ENCODE measurements around the gene ESRP2. TPM values are rescaled to one million over a fixed set of nuclear protein-coding genes. Genes with fewer than 3 reads are reported as not detected.

The ESRP2 gene
- total RNA-seq, 1 experiment from 2014 or later = 27.0 TPM

- Histone ChIP-seq H3K27me3 (ENCODE audit: control insufficient read depth, insufficient read depth, low read length) (no peaks in the 10 kb centered on the region), H3K4me1 (ENCODE audit: control insufficient read depth, insufficient read depth, low read length) (peaks cover 8% of the 10 kb centered on the region), H3K4me3 (ENCODE audit: low read depth in 2 of 2, low read length in 2 of 2) (peak overlapping the region; percentile 62 to 76), H3K9me3 (ENCODE audit: control insufficient read depth, insufficient read depth, low read depth, low read length) (no peaks in the 10 kb centered on the region), H3K27ac (ENCODE audit: low read length) (peak overlapping the region; percentile 94), H3K36me3 (ENCODE audit: control insufficient read depth, insufficient read depth, low read length) (no peaks in the 10 kb centered on the region; the same call in 1 of the 2 replicates)
- peak; percentile 85 for ATAC-seq
- ChIA-PET POLR2A (interaction anchor here (0.6 kb wide), 1 partner anchor 37 kb away, joined by 3 read pairs; no protein-coding TSS in a partner anchor), CTCF (interaction anchor here (0.6 to 1.4 kb wide), 2 partner anchors 27 to 31 kb away, joined by 3 to 9 read pairs; partner anchors contain the start of gene SLC7A6)
- in situ Hi-C loops (cut with HindIII; ENCODE audit: low pct_unique_long_range_greater_than_20kb, low sequenced_read_pairs) = no loop called here
- intact Hi-C loops (cut with micrococcal nuclease; ENCODE audit: unreplicated experiment) = no loop called here
- no TSS peak for BruUV-seq (replicated peaks)
- TF ChIP-seq CTCF (IDR thresholded peaks at IDR 0.05) (no peak), POLR2AphosphoS5 (IDR thresholded peaks at IDR 0.05; ENCODE audit: low read depth, low read length) (peak; percentile 96), SIN3A (IDR thresholded peaks at IDR 0.05; ENCODE audit: borderline replicate concordance, insufficient read depth, low read depth, low read length) (peak; percentile 64; the same call in 1 of the 2 replicates), TCF7L2 (IDR thresholded peaks at IDR 0.05; ENCODE audit: low read depth, low read length) (no peak)
- DNase-seq (ENCODE audit: low read depth, low spot score) = peak; percentile 87
Observed at GRCh38 chr16:68237243-68238028, 1.5 kb upstream of the ESRP2 start.

- no TSS peak for BruUV-seq (replicated peaks)
- Histone ChIP-seq H3K4me1 (ENCODE audit: control insufficient read depth, insufficient read depth, low read length) (peaks cover 8% of the 10 kb centered on the region), H3K9me3 (ENCODE audit: control insufficient read depth, insufficient read depth, low read depth, low read length) (no peaks in the 10 kb centered on the region), H3K4me3 (ENCODE audit: low read depth in 2 of 2, low read length in 2 of 2) (peak overlapping the region; percentile 62 to 76), H3K27me3 (ENCODE audit: control insufficient read depth, insufficient read depth, low read length) (no peaks in the 10 kb centered on the region), H3K36me3 (ENCODE audit: control insufficient read depth, insufficient read depth, low read length) (no peaks in the 10 kb centered on the region; the same call in 1 of the 2 replicates), H3K27ac (ENCODE audit: low read length) (peak overlapping the region; percentile 93)
- ATAC-seq = peak; percentile 6; the same call in 1 of the 2 replicates
- intact Hi-C loops (cut with micrococcal nuclease; ENCODE audit: unreplicated experiment) (no loop called here), in situ Hi-C loops (cut with HindIII; ENCODE audit: low pct_unique_long_range_greater_than_20kb, low sequenced_read_pairs) (no loop called here)
- ChIA-PET POLR2A (interaction anchor here (0.6 kb wide), 1 partner anchor 38 kb away, joined by 3 read pairs; no protein-coding TSS in a partner anchor), CTCF (interaction anchor here (0.6 kb wide), 1 partner anchor 30 kb away, joined by 9 read pairs; no protein-coding TSS in a partner anchor)
- DNase-seq (ENCODE audit: low read depth, low spot score) = no peak
- TF ChIP-seq TCF7L2 (IDR thresholded peaks at IDR 0.05; ENCODE audit: low read depth, low read length) (no peak), SIN3A (IDR thresholded peaks at IDR 0.05; ENCODE audit: borderline replicate concordance, insufficient read depth, low read depth, low read length) (no peak), POLR2AphosphoS5 (IDR thresholded peaks at IDR 0.05; ENCODE audit: low read depth, low read length) (no peak), REST (IDR thresholded peaks at IDR 0.05; ENCODE audit: insufficient read depth in 1 of 2, low read depth in 2 of 2, low read length in 1 of 2) (no peak), CTCF (IDR thresholded peaks at IDR 0.05) (no peak)
Observed at GRCh38 chr16:68236826-68237242, 907 bp upstream of the ESRP2 start.
